Measurements from ENCODE around the gene ADGRG2.

DNA sequence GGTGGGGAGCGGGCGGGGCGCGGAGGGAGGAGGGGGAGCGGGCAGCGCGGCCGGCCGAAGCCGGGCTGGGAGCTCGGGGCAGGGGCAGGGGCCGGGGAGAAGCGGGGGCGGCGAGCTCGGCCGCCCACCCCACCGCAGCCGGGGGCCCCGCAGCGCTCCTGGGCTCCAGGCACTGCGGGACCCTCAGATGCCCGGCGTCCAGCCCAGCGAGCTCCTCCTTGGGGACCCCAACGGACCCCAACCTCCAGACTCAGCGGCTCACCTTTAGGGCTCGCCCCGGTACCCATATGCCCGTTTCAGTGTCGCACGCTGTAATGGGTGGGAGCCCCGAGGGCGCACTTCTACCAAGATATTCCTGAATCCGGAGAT, 357 bp upstream of the ADGRG2 start:
- no peak for TF ChIP-seq EGR1 (IDR thresholded peaks at IDR 0.05; ENCODE audit: low read depth)
- TF ChIP-seq, protein P1, sequence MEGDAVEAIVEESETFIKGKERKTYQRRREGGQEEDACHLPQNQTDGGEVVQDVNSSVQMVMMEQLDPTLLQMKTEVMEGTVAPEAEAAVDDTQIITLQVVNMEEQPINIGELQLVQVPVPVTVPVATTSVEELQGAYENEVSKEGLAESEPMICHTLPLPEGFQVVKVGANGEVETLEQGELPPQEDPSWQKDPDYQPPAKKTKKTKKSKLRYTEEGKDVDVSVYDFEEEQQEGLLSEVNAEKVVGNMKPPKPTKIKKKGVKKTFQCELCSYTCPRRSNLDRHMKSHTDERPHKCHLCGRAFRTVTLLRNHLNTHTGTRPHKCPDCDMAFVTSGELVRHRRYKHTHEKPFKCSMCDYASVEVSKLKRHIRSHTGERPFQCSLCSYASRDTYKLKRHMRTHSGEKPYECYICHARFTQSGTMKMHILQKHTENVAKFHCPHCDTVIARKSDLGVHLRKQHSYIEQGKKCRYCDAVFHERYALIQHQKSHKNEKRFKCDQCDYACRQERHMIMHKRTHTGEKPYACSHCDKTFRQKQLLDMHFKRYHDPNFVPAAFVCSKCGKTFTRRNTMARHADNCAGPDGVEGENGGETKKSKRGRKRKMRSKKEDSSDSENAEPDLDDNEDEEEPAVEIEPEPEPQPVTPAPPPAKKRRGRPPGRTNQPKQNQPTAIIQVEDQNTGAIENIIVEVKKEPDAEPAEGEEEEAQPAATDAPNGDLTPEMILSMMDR (IDR thresholded peaks at IDR 0.05 in 2 of 3, conservative IDR thresholded peaks at IDR 0.05 in 1 of 3; ENCODE audit: borderline replicate concordance in 1 of 3, insufficient read depth in 1 of 3, low read depth in 2 of 3, low read length in 2 of 3): no peak
- no peak for TF ChIP-seq POLR2A (IDR thresholded peaks at IDR 0.05; ENCODE audit: borderline replicate concordance, extremely low read depth, insufficient read depth, insufficient read length)
- TF ChIP-seq SIN3A (IDR thresholded peaks at IDR 0.05; ENCODE audit: low read depth): no peak
- TF ChIP-seq, protein P2, sequence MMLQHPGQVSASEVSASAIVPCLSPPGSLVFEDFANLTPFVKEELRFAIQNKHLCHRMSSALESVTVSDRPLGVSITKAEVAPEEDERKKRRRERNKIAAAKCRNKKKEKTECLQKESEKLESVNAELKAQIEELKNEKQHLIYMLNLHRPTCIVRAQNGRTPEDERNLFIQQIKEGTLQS (IDR thresholded peaks at IDR 0.05): no peak
- TF ChIP-seq POLR2AphosphoS5 (IDR thresholded peaks at IDR 0.05; ENCODE audit: low read depth, low read length): no peak
- TF ChIP-seq EZH2 (IDR thresholded peaks at IDR 0.05): no peak
- no peak for TF ChIP-seq ZNF274 (IDR thresholded peaks at IDR 0.05; ENCODE audit: low read depth, low read length)
- TF ChIP-seq CEBPB (IDR thresholded peaks at IDR 0.05; ENCODE audit: low read depth): no peak
- TF ChIP-seq, protein P3, sequence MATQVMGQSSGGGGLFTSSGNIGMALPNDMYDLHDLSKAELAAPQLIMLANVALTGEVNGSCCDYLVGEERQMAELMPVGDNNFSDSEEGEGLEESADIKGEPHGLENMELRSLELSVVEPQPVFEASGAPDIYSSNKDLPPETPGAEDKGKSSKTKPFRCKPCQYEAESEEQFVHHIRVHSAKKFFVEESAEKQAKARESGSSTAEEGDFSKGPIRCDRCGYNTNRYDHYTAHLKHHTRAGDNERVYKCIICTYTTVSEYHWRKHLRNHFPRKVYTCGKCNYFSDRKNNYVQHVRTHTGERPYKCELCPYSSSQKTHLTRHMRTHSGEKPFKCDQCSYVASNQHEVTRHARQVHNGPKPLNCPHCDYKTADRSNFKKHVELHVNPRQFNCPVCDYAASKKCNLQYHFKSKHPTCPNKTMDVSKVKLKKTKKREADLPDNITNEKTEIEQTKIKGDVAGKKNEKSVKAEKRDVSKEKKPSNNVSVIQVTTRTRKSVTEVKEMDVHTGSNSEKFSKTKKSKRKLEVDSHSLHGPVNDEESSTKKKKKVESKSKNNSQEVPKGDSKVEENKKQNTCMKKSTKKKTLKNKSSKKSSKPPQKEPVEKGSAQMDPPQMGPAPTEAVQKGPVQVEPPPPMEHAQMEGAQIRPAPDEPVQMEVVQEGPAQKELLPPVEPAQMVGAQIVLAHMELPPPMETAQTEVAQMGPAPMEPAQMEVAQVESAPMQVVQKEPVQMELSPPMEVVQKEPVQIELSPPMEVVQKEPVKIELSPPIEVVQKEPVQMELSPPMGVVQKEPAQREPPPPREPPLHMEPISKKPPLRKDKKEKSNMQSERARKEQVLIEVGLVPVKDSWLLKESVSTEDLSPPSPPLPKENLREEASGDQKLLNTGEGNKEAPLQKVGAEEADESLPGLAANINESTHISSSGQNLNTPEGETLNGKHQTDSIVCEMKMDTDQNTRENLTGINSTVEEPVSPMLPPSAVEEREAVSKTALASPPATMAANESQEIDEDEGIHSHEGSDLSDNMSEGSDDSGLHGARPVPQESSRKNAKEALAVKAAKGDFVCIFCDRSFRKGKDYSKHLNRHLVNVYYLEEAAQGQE (IDR thresholded peaks at IDR 0.05; ENCODE audit: low read depth): no peak
- no peak for TF ChIP-seq TCF7L2 (IDR thresholded peaks at IDR 0.05; ENCODE audit: borderline replicate concordance, extremely low read depth, insufficient read depth, insufficient read length)

Data from HCT116 (cell line).